ENCODE data around the gene ZNF337.

DNA sequence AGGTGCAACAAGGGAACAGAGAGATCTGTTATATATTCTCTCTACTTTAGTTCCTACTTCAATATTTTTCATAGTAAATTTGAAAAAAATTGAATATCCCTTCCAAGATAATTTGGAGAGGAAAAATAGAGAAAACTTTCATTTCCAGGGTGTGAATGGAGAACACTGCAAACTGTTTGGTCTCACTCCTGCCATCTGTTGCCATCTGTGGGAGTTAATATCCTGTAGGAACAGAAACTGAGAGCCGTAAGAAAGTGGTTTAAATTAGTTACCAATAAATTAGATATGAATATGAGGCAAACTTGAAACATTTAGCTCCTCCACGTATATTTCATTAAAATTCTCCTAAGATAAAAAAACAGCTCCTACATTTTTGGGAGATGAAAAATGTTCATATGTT, 4.2 kb downstream of the ZNF337 start:
- TF ChIP-seq, protein P1, sequence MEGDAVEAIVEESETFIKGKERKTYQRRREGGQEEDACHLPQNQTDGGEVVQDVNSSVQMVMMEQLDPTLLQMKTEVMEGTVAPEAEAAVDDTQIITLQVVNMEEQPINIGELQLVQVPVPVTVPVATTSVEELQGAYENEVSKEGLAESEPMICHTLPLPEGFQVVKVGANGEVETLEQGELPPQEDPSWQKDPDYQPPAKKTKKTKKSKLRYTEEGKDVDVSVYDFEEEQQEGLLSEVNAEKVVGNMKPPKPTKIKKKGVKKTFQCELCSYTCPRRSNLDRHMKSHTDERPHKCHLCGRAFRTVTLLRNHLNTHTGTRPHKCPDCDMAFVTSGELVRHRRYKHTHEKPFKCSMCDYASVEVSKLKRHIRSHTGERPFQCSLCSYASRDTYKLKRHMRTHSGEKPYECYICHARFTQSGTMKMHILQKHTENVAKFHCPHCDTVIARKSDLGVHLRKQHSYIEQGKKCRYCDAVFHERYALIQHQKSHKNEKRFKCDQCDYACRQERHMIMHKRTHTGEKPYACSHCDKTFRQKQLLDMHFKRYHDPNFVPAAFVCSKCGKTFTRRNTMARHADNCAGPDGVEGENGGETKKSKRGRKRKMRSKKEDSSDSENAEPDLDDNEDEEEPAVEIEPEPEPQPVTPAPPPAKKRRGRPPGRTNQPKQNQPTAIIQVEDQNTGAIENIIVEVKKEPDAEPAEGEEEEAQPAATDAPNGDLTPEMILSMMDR (IDR thresholded peaks at IDR 0.05) = no peak
- no peak for TF ChIP-seq EZH2 (IDR thresholded peaks at IDR 0.05; ENCODE audit: borderline replicate concordance, insufficient read depth, low read depth, low read length, poor library complexity, severe bottlenecking)
